ENCODE measurements around the gene SIRT7. TPM values are rescaled to one million over a fixed set of nuclear protein-coding genes. Genes with fewer than 3 reads are reported as not detected.

The SIRT7 gene
- total RNA-seq, 1 donor from 2014 or later = 8.0 TPM

DNA sequence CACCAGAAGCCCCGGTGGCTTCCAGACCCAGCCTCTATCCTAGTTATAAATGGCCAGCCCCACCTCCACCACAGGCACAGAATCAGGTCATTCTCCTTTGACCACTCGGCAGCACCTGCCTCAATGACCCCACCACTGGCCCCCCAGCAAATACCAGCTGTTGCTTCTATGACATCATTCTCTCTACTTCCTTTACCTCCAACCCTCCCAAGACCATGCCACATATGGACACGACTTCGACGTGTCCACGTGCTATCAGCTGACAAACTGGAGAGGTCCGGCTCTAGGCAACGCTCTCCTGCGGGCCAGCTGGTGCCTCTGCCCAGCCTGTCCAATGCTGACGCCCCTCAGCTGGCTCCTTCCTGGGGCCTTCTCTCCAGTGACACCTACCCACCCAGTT, 32.5 kb downstream of the SIRT7 start:
- DNase-seq = no peak

DNA sequence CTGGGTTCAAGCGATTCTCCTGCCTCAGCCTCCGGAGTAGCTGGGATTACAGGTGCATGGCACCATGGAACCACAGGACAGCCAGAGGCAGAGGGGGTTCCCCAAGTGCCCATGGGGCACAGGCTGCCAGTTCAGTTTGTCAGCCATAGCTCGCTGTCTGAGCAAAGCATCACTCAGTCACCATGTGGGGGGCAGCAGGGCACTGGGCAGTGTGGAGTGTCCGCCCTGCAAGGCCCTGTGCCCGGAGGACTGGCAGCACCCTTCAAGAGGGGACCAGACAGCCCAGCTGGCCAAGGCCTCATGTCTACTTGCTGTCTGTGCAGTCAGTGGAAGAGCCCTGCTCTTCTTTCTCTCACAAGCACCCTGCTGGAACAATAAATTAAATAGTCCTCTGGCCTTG, 33.0 kb downstream of the SIRT7 start:
- DNase-seq = no peak

DNA sequence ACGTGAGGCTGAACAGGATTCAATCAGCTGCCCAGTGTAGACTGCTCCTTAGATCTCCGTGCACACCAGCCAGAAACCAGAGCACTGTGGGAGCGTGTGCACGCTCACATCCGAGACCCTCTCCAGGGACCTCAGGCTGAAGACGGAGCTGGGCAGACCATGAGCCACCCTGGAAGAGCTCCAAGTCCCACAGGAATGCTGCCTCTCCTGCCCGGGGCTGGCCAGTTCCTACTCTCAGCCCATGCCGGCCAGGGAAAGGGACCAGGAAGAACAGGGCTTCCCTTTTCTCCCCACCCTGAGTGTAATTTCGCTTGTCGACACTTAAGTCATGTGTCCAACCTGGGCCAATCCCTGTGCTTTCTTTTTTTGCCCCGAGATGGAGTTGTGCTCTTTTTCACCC, 33.5 kb downstream of the SIRT7 start:
- DNase-seq = no peak

DNA sequence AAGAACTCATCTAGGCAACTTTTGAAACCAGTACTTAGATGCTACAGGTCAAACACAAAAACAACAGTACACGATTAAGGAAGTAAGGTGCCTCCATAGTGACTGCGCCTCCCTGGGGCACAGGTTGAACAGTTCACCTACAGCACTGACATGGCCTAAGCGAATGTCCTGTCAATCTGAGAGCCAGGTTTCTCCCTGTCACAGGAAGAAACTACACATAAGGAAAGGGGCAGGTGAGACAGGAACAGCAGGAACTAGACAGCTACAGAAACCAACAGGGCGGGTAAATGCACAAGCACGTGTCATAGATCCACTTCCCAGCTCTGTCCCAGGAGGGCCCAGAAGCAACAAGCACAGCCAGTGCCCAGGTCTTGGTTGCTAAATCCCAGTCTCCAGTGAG, 38.9 kb downstream of the SIRT7 start:
- no peak for DNase-seq

DNA sequence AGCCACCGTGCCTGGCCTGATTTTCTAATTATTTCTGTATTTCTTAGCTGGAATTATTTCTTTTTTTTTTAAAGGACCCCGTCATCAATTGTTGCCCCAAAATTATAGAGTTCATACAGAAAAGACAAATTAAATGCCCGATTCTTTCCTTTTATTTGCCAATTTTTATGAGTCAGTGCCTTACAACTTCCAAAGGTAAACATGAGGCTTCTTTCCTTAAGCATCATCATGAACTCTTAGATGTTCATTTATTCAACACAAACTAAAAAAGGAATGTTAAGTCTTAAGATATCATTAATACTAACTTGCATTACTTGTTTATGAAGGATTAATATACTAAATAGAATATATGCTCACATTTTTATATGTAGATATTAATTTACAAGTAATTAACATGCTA, 39.7 kb downstream of the SIRT7 start:
- DNase-seq = no peak

DNA sequence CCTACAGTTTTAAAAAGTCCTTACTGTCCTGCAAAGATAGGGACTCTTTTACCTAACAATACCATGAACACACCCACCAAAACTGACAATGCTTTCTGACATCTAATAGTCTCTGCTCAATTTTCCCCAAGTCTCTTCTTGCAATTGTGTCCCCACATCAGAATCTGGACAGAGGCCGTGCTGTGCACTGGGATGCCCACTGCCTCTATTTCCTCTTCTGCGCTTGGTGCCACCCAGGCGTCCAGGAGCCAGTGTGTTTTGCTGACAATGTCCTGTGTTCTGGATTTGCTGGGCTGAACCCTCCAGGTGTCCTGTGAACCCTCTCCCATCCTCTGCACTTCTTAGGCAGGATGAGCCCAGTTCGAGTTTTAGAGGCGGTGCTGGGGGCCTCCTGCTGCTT, 40.4 kb downstream of the SIRT7 start:
- no peak for DNase-seq

DNA sequence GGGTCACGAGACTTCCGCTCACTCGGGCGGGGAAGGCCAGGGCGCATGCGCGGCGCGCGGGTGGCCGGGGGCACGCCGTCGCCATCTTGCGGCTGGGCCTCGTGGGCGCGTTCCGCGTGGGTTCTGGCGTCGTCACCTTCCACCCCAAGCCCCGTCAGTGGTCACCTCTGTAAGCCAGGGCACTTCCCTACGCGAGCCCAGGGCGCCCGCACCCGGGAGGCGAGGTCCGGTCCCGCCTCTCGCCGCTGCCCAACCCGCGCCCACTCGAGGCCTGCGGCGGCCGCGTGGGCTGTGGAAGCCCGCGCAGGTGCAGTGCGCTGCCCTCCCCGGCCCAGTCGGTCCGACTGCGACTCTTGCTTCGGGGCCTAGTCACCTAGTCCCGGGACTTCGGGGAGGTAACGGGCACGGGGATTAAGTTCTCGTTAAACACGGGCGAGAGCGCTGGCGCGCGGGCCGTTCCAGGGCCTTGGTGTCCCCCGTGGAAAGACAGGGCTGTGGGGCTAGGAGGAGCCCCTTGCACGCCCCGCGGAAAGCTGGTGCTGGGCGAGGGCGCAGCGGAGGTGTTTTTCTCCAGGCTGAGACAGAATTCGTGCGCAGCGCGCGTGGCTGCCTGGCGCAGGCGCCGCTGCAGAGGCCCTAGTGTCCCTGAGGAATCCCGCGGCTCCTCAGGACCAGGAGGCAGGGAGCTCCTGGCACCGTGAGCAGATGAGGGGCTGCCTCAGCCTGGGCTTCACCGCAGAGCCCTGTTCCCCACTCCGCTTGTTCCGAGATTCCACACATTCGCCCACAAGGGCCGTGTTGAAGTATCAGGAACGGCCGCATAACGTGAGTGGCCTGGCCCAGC, 46.4 kb downstream of the SIRT7 start:
- DNase-seq = peak; percentile 81

DNA sequence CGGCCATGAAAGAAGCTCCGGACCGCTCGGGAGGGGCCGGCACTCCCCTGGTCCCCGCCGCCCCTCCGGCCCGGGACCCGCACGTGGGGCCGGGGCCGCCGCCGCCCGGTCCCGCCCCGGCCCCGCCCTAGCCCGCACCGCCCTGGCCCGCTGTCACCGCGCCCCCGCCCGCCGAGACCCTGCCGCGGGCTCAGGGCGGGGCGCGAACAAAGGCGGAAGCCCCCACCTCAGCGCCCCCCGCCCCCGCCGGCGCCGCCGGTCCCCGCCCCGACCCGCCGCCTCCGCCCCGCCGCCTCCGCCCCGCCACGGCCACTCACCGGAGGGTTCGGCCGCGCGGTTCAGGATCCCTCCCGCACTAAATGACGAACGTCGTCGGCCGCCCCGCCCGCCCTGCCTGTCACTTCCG, 47.0 kb downstream of the SIRT7 start, which contains the start of gene ARHGDIA:
ARHGDIA (minus strand) TSS at position 357 of the 406 bp plus-strand sequence. CDS start 1,407 bp downstream, outside the sequence.
- DNase-seq = no peak

DNA sequence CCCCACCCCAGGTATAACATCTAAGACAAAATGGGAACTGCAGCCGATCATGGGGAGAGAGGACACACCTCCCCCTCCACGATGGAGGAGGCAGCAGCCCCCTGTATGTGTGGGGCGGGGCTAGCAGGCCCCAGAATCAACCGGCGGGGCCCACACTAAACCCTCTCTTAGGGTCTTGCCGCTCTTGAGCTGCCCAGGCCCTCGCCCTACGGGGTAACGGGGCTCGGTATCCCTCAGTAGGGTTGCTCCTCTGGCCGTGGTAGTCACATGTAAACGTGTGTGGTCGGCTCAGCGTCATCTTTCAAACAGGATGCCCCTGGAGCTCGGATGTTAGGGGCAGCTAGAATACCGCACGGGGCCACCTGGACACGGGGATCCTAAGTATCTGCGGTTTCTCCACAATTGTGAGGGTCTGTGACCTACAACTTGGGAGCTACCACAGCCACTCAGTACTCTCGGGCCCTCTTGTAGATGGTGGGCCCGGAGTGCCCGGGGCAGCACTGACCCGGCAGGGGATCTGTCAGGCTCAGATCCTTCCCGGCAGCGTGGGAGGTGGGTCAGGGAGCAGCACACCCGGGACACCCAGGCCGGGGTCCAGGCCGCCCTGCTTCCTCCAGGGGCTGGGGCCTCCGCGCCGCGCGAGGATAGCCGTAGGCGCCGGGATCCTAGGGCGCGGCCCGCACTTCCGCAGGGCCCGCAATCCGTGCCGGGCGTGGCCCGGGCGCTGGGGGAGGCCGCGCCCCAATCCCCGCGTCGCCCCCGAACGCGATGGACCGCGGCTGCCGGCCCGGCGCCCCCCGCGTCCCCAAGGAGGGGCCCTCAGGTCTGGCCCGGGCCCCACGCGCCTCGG, 47.6 kb downstream of the SIRT7 start:
- no peak for DNase-seq

DNA sequence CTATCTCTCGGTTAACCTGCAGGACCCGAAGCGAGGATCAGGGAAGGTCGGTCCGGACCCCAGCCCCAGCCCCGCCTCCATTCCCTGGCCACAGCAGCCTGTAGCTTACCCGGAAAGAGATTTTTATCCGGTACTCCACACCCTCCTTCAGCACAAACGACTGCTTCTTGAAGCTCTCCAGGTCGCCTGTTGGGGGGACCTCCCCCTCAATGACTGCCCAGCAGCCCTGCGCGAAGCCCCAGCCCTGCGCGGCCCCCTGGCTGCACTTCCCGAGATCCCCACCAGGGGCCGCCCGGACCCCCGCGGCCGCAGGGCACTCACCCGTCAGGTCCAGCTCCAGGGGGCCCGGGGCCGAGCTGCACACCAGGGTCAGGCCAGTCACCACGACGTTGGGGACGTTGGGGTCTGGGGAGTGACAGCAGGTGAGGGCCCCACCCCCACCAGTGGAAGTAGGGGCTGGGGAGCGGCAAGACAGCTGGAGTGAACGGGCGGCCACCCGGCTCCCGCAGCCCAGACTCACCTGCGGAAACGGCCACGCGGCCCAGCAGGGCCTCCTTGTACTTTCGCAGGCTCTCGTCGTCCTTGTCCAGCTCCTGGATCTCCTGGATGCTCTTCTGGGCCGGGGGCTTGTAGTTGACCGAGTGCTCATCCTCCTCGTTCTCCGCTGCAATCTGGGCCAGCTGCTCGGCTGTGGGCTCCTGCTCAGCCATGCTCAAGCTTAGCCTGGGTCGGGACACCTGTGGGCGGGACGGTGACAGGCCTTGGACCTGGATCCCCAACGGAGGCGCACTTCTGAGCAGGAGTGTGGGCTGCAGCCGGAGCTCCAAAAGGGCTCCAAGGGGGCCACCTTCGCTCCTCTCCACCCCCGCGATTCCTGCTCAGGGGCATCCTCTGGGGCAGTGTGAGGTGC, 48.5 kb downstream of the SIRT7 start:
- no peak for DNase-seq

DNA sequence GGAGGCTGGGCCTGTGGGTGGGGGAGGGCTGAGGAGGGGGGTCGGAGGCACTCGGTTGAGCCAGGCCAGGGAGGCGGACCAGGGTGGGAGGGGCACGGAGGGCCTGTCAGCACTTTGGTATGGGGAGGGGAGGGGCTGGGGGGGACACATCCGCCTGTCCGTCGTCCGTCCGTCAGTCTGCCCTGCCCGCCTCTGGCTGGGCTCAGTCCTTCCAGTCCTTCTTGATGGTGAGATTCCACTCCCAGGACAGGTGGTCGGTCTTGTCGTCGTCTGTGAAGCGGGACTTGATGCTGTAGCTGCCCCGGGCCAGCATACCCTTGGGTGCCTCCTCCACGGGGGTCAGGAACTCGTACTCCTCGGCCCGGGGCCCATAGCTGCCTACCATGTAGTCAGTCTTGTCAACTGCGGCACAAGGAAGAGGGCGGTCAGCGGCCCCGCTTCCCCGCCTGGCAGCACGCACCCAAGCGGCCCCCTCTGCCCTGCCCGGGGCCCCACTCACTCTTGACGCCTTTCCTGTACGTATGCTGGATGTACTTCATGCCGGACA, 49.2 kb downstream of the SIRT7 start:
- DNase-seq = no peak

DNA sequence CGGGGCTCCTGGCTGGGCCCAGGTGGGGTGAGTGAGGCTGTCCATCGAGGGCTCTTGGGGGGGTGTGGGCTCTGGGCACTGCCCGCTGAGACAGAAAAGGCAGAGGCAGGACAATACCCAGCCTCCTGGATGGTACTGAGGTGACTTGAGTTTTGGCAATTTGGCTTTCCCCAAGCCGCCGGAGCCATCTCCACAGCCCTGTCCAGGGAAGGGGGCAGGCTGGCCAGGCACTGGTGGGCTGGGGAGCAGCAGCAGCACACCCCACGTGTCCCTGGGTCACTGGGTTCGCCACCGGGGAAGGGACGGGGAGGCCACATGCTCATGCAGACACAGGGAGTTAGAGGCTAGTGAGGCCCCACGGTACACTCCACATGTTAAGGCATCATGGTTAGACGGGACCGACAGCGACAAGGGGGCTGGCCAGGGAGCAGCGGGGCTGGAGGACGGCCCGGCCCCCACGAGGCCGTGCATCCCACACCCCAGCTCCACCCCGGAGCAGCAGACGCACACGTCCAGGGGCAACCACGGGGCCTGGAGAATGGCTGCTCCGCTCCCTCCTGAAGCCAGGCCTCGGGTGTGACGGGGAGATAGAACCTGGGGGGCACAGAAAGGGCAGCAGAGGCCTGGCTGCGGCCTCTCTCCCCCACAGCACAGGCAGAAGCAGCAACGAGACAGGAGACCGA, 49.8 kb downstream of the SIRT7 start:
- DNase-seq = no peak

DNA sequence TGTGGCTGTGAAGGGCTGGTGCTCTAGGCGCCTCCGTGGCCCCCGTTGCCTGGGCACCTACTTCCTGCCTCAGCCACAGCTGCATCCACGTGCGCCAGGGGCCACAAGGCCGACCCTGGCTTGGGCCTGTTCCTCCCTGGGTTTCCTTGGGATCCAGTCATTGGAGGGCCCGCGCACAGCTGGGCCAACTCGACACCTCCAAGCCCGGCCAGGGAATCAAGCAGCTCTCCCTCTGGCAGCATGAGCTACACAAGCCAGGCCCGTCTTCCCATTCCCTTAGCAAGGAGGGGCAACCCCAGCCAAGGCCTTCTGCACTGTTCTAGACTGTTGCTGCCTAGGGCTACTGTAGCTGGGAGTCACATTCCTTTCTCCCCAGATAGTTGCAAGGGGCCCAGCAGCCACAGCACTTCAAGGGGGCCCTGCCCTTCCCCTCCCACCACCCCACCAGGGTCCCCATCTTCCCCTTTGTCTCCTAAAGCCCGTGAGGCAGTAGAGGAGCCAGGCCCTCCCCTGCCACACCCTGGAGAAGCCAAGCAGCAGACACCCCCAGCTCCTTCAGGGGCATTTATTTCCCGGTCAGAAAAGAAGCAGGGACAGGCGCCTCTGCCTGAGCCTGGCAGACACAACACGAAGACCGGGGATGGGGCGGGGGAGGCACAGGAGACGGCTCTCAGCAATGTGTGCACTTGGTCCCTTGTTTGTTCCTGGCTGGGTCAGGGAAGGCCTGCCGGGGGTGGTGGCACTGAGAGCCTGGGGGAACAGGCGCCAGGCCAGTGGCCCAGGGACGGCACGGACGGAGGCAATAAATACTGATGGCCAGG, 50.6 kb downstream of the SIRT7 start:
- DNase-seq = no peak

DNA sequence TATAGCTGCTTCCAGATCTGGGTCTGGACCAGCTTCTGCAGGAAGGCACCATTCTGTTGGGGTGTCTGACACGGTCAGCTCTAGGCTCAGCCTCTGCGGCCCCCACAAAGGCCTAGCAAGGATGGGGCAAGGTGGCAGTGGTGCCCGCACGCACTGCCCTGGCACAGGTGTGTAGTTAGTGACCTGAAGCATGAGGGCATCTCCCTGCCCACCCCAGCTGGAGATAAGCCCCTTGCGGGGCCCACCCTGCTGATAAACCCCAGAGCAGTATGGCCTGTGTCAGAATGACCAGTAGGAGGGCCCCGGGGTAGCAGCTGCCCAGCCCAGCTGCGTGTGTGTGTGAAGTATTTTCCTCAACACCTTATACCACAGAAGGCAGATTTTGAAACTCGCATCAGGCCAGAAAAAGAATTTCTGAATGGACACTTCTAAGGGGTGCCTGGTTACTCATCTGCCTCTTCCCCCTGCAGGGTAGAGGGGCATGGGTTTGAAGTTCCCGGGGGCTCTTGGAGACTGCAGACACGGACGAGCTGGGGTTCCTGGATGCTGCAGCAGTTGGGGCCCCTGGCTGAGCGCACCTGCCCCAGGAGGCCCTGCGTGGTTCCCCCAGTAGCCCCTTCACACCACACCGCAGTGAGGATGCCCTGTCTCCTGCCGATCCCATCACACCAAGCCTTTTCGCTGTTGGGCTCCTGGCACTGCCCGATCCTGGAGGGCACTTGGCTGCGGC, 51.4 kb downstream of the SIRT7 start:
- no peak for DNase-seq

DNA sequence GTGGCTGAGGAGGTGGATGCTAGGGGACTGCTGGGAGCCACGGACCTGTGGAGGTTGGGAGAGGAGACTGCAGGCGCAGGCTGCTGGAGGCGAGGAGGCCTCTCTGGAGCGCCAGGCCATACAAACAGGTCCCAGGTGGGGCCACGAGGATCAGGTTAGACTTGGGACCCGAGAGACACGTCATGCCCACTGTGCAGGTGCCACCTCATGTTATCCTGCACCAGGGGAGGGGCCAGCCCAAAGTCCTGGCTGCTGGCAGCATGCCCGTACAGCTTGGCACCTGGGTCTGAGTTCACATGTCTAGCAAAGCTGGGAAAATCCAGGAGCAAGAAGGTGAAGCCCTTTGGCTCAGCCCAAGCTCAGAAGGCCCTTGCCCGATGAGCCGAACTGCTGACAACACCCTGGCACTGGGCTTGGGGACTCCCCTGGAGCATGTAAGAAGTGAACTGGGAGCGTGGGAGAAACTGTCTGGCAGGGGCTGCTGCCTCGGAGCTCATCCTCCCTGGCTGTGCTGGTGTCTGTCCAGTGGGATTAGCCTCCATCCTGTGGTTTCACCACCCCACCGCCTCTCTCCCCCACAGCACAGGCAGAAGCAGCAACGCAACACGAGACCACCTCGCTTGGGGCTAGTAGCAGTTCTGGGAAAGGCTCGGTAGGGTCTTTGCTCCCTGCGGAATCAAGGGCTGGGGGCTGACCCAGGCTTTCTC, 52.1 kb downstream of the SIRT7 start:
- no peak for DNase-seq

DNA sequence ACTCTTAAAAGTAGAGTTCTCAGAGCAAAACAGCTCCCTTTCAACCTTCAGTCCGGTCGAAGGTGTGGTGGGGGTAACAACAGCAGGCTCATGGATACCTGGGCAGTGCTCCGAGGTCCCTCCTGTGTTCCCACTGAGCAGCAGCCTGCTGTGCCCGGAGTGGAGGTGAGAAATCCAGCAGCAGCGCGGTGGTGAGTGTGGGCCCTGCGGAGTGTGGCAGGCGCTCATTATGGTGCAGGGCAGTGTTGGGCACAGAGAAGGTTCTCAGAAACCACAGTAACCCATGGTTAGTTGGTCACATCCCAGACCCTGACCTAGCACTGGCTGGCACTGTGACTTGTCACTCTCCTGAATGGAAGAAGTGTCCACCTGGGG, 52.6 kb downstream of the SIRT7 start:
- no peak for DNase-seq

DNA sequence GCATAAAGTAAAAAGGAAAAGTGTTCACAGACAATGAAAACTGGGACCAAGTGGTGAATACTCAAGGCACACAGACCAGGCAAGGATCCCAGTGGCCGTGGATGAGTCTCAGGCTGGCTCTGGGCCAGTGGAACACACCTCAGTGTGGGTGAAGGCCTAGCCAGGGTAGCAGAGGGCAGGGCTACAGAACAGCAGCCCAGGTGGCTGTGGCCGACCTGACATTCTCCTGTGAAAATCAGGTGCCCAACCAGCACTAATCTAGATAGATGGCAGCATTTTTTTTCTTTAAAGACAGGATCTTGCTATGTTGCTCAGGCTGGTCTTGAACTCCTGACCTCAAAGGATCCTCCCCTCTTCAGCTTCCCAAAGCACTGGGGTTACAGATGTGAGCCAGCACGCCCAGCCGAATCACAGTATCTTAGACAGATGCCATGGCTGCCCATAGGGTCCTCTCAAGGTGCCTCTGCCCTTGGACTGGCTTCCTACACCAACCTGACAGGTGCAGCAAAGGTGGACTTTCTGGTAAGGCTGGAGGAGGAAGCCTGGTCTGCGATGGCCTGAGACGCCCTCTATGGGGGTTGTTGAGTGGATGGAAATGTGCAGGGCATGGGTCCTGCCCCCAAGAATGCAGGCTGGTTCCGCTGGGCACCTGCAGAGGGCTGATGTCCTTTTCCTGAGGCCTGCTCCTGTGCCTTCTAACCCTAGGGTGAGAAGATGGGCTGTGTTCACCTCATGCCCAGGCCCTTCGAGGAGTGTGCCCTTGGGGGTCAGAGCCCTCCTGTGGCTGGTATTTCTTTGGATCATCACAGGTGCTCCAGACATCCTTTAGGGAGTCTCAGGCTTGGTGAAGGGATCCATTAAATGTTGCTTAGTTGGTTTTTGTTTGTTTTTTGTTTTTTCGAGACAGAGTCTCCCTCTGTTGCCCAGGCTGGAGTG, 53.9 kb downstream of the SIRT7 start:
- no peak for DNase-seq

DNA sequence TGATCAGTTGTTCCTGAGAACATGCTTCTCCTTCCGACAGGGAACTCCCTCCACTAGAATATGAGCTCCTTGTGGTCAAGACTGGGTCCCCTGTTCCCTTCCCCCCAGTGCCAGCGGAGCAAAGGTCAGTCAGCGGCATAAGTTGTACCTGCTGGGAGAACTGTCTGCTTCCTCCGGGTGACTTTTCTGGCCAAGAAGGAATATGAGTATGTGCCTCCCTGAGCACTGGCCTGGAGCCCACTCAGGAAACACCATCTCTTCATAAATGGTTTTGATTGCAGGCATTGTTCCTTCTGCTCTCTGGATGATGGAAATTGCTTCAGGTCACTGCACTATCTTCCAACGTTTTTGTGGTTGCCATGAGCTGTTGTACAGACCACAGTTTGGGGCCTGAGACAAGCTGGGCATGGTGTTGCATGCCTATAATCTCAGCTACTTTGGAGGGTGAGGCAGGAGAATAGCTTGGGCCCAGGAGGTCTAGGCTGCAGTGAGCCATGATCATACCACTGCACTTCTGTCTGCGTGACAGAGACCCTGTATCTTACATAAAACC, 54.8 kb downstream of the SIRT7 start:
- DNase-seq = no peak

Data from occipital lobe (tissue), 2 donors.